Cardiac muscle cell (in vitro differentiated cells and primary cell): Measurements from ENCODE around the gene EXOC6B. TPM values are rescaled to one million over a fixed set of nuclear protein-coding genes. Genes with fewer than 3 reads are reported as not detected.

ENCODE experiments used
- DNase-seq, 2 donors: peaks; one replicate each; pipeline versions ENCODE4 v3.0.0 to v3.0.0-alpha.2; 2010 to 2017; ENCODE audit warnings: low read depth in 1 of 2, low spot score in 1 of 2
- H3K27ac ChIP-seq: fragments of 200-600 bp; sonication (generic); 2 replicates; pipeline ENCODE4 v1.5.1; 2016
- H3K27me3 ChIP-seq: fragments of 200-600 bp; sonication (generic); 2 replicates; pipeline ENCODE4 v1.6.0; 2016; ENCODE audit warnings: control low read depth
- H3K36me3 ChIP-seq: fragments of 200-600 bp; sonication (generic); 2 replicates; pipeline ENCODE4 v1.5.1; 2016; ENCODE audit warnings: control low read depth
- H3K4me1 ChIP-seq: fragments of 200-600 bp; sonication (generic); 2 replicates; pipeline ENCODE4 v1.8.1; 2017; ENCODE audit warnings: low read depth, mild to moderate bottlenecking, mixed run types
- H3K4me3 ChIP-seq: fragments of 200-600 bp; sonication (generic); 2 replicates; pipeline ENCODE4 v1.5.1; 2016; ENCODE audit warnings: mild to moderate bottlenecking
- H3K9me3 ChIP-seq: fragments of 200-600 bp; sonication (generic); 2 replicates; pipeline ENCODE4 v1.5.1; 2017; ENCODE audit warnings: low read depth, mild to moderate bottlenecking, control low read depth
- CTCF ChIP-seq: IDR thresholded peaks from 2 replicates; pipeline ENCODE4 v1.5.1; 2012; ENCODE audit warnings: low read depth, mild to moderate bottlenecking, low read length
- polyA plus RNA-seq: library from polyadenylated mRNA; unstranded; fragments of >200 nt; fragmentation: Nextera tagmentation; extraction: Ambion mirVana; gene quantifications from 2 replicates; pipeline ENCODE4 v1.2.1, GENCODE V29; 2016
- total RNA-seq: library from RNA; depleted of rRNA; stranded (reverse); fragments of >200 nt; gene quantifications from 2 replicates; pipeline ENCODE4 v1.2.3, GENCODE V29; 2016

The EXOC6B gene
- total and polyA plus RNA-seq, 2 experiments from 2014 or later, result 21.7 to 23.9 TPM

GRCh38 chr2:72678024-72678423 is 147.8 kb downstream of the EXOC6B start:
- Histone ChIP-seq H3K4me1 (peaks cover 33% of the 10 kb centered on the region), H3K9me3 (no peaks in the 10 kb centered on the region), H3K27me3 (no peaks in the 10 kb centered on the region), H3K4me3 (no peak overlapping the region), H3K27ac (peak overlapping the region; percentile 49), H3K36me3 (no peaks in the 10 kb centered on the region)
- no peak for TF ChIP-seq CTCF
- peak in 1 of 2 donors; percentile 44 for DNase-seq

- DNase-seq, result no peak
- H3K4me1 ChIP-seq, result peaks cover 27% of the 10 kb centered on the region
- TF ChIP-seq CTCF, result no peak
- no peaks in the 10 kb centered on the region for H3K9me3 ChIP-seq
- H3K27ac ChIP-seq, result peak overlapping the region; percentile 15
- H3K4me3 ChIP-seq, result no peak overlapping the region
- H3K36me3 ChIP-seq, result no peaks in the 10 kb centered on the region
- H3K27me3 ChIP-seq, result no peaks in the 10 kb centered on the region
Measured at GRCh38 chr2:72676341-72677025, 149.3 kb downstream of the EXOC6B start.

GRCh38 chr2:72674982-72675915 is 150.6 kb downstream of the EXOC6B start:
- Histone ChIP-seq H3K4me1 (peaks cover 23% of the 10 kb centered on the region), H3K4me3 (no peak overlapping the region), H3K36me3 (no peaks in the 10 kb centered on the region), H3K9me3 (no peaks in the 10 kb centered on the region), H3K27me3 (no peaks in the 10 kb centered on the region), H3K27ac (no peak overlapping the region)
- peak in 1 of 2 donors; percentile 28 for DNase-seq
- TF ChIP-seq CTCF, result no peak

GRCh38 chr2:72673279-72673678 is 152.6 kb downstream of the EXOC6B start:
- Histone ChIP-seq H3K36me3 (no peaks in the 10 kb centered on the region), H3K4me3 (no peak overlapping the region), H3K4me1 (peaks cover 23% of the 10 kb centered on the region), H3K27me3 (no peaks in the 10 kb centered on the region), H3K27ac (no peak overlapping the region), H3K9me3 (no peaks in the 10 kb centered on the region)
- no peak for DNase-seq
- TF ChIP-seq CTCF, result no peak

GRCh38 chr2:72669121-72669520 is 156.7 kb downstream of the EXOC6B start:
- no peaks in the 10 kb centered on the region for H3K4me1 ChIP-seq
- no peak overlapping the region for H3K4me3 ChIP-seq
- H3K9me3 ChIP-seq, result no peaks in the 10 kb centered on the region
- TF ChIP-seq CTCF, result no peak
- DNase-seq, result peak in 1 of 2 donors; percentile 89
- no peaks in the 10 kb centered on the region for H3K27me3 ChIP-seq
- H3K27ac ChIP-seq, result no peak overlapping the region
- H3K36me3 ChIP-seq, result no peaks in the 10 kb centered on the region
